Neural cell (in vitro differentiated cells): ENCODE data around the gene TTYH3.

Experiments used
- EP300 ChIP-seq: fragments of 450-650 bp; conservative IDR thresholded peaks from 2 replicates; pipeline ENCODE4 v1.6.1; 2014; ENCODE audit warnings: antibody characterized with exemption, mild to moderate bottlenecking, moderate library complexity; ENCODE audit not compliant: poor library complexity, severe bottlenecking
- MXI1 ChIP-seq: fragments of 450-650 bp; conservative IDR thresholded peaks from 2 replicates; pipeline ENCODE4 v1.6.1; 2014; ENCODE audit warnings: antibody characterized with exemption, mild to moderate bottlenecking; ENCODE audit not compliant: poor library complexity, severe bottlenecking
- RAD21 ChIP-seq: fragments of 450-650 bp; conservative IDR thresholded peaks from 2 replicates; pipeline ENCODE4 v1.6.1; 2014; ENCODE audit warnings: antibody characterized with exemption, mild to moderate bottlenecking, moderate library complexity
- TAF1 ChIP-seq: IDR thresholded peaks from 2 replicates; pipeline ENCODE4 v1.6.1; 2012; ENCODE audit warnings: low read depth
- TF ChIP-seq, protein P1 (sequence below): fragments of 450-650 bp; IDR thresholded peaks from 2 replicates; pipeline ENCODE4 v1.5.1; 2014; ENCODE audit warnings: antibody characterized with exemption, mild to moderate bottlenecking, moderate library complexity; ENCODE audit not compliant: poor library complexity, severe bottlenecking
- TF ChIP-seq, protein P2 (sequence below): IDR thresholded peaks from 2 replicates; pipeline ENCODE4 v1.6.1; 2012; ENCODE audit warnings: borderline replicate concordance

DNA sequence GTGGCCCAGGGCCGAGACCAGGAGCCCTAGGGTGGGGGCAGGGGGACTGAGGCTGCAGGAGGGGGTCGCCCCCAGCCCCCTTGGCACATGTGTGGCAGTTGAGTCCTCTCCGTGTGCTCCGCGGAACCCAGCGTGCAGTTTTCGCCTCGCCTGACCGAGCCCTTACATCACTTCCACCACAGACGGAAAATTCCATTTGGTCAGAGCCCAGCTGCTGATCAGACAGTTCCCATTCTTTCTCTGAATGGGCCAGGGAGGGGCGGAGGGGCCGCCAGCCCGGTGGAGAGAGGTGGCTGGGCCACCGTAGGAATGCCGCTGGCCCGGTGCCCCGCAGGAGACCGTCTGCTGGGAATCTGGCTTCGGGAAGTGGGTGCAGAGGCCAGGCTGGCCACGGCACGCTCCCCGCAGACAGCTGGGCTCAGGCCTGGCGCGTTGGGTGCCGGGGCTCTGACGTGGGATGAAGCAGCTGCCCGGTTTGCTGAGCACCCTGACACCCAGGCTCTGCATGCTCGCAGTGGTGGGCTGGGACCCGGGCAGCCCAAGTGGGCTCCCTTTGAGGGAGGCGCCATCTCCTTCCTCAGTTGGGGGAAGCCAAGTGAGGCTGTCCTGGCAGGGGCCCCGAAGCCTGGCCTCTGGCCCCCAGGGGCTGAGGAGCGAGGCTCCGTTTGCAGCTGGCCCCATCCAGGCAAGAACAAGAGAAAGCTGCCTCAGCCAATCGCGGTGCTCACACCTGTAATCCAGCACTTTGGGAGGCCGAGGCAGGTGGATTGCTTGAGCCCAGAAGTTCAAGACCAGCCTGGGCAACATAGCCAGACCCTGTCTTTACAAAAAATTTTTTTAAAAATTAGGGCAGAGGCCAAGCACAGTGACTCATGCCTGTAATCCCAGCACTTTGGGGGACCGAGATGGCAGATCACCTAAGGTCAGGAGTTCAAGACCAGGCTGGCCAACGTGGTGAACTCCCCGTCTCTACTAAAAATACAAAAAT is 9.9 kb downstream of the TTYH3 start:
- TF ChIP-seq, protein P1, sequence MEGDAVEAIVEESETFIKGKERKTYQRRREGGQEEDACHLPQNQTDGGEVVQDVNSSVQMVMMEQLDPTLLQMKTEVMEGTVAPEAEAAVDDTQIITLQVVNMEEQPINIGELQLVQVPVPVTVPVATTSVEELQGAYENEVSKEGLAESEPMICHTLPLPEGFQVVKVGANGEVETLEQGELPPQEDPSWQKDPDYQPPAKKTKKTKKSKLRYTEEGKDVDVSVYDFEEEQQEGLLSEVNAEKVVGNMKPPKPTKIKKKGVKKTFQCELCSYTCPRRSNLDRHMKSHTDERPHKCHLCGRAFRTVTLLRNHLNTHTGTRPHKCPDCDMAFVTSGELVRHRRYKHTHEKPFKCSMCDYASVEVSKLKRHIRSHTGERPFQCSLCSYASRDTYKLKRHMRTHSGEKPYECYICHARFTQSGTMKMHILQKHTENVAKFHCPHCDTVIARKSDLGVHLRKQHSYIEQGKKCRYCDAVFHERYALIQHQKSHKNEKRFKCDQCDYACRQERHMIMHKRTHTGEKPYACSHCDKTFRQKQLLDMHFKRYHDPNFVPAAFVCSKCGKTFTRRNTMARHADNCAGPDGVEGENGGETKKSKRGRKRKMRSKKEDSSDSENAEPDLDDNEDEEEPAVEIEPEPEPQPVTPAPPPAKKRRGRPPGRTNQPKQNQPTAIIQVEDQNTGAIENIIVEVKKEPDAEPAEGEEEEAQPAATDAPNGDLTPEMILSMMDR: no peak
- TF ChIP-seq RAD21 (no peak), EP300 (no peak), MXI1 (no peak), TAF1 (no peak)
- TF ChIP-seq, protein P2, sequence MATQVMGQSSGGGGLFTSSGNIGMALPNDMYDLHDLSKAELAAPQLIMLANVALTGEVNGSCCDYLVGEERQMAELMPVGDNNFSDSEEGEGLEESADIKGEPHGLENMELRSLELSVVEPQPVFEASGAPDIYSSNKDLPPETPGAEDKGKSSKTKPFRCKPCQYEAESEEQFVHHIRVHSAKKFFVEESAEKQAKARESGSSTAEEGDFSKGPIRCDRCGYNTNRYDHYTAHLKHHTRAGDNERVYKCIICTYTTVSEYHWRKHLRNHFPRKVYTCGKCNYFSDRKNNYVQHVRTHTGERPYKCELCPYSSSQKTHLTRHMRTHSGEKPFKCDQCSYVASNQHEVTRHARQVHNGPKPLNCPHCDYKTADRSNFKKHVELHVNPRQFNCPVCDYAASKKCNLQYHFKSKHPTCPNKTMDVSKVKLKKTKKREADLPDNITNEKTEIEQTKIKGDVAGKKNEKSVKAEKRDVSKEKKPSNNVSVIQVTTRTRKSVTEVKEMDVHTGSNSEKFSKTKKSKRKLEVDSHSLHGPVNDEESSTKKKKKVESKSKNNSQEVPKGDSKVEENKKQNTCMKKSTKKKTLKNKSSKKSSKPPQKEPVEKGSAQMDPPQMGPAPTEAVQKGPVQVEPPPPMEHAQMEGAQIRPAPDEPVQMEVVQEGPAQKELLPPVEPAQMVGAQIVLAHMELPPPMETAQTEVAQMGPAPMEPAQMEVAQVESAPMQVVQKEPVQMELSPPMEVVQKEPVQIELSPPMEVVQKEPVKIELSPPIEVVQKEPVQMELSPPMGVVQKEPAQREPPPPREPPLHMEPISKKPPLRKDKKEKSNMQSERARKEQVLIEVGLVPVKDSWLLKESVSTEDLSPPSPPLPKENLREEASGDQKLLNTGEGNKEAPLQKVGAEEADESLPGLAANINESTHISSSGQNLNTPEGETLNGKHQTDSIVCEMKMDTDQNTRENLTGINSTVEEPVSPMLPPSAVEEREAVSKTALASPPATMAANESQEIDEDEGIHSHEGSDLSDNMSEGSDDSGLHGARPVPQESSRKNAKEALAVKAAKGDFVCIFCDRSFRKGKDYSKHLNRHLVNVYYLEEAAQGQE: no peak
